H1 (cell line): ENCODE data around the gene KBTBD2. TPM values are rescaled to one million over a fixed set of nuclear protein-coding genes. Genes with fewer than 3 reads are reported as not detected.

Source experiments
- CTCF ChIA-PET: fragments of 300-600 bp; sonication (Branson Sonifier 250); formaldehyde crosslinking; loops from one replicate; lab custom pipeline; 2021; ENCODE audit not compliant: partially characterized antibody; lab: Charles Lee
- POLR2A ChIA-PET: fragments of 300-600 bp; sonication (Branson Sonifier 250); formaldehyde crosslinking; loops from one replicate; lab custom pipeline; 2021; ENCODE audit warnings: inconsistent platforms; ENCODE audit not compliant: partially characterized antibody; lab: Charles Lee
- DNase-seq, 2 experiments: peaks; one replicate each; pipeline versions ENCODE4 v3.0.0 to v3.0.0-alpha.2; 2010 to 2022; ENCODE audit warnings: low spot score in 2 of 2, low read depth in 1 of 2, mixed read lengths in 1 of 2
- FAIRE-seq: peaks from 2 replicates; lab custom pipeline; 2011; peaks lifted over from hg19 to GRCh38; lab: Jason Lieb, UNC
- H2AFZ ChIP-seq: 2 replicates; pipeline ENCODE4 v1.8.1; 2012; ENCODE audit warnings: low read length, inconsistent platforms
- H2AK5ac ChIP-seq: 2 replicates; pipeline ENCODE4 v1.6.1; 2013; ENCODE audit warnings: low read depth, low read length
- H2BK120ac ChIP-seq: replicated peaks from 2 replicates; pipeline ENCODE3; 2013; ENCODE audit warnings: low read depth, low read length, inconsistent platforms
- H2BK12ac ChIP-seq: 2 replicates; pipeline ENCODE4 v1.6.1; 2013; ENCODE audit warnings: low read depth, low read length
- H2BK15ac ChIP-seq: 2 replicates; pipeline ENCODE4 v1.6.1; 2013; ENCODE audit warnings: low read length
- H2BK20ac ChIP-seq: 2 replicates; pipeline ENCODE4 v1.6.1; 2013; ENCODE audit warnings: low read length
- H2BK5ac ChIP-seq: 2 replicates; pipeline ENCODE4 v1.6.1; 2013; ENCODE audit warnings: low read depth, low read length
- H3K14ac ChIP-seq: 2 replicates; pipeline ENCODE4 v1.6.1; 2013; ENCODE audit warnings: inconsistent platforms; ENCODE audit not compliant: insufficient read length
- H3K18ac ChIP-seq: 2 replicates; pipeline ENCODE4 v1.6.1; 2013; ENCODE audit warnings: low read length; ENCODE audit errors: extremely low read depth
- H3K23ac ChIP-seq: 2 replicates; pipeline ENCODE4 v1.6.1; 2013; ENCODE audit warnings: inconsistent platforms; ENCODE audit not compliant: insufficient read length
- H3K23me2 ChIP-seq: 2 replicates; pipeline ENCODE4 v1.6.1; 2013; ENCODE audit warnings: low read depth, low read length
- H3K27ac ChIP-seq: 2 replicates; pipeline ENCODE4 v1.6.1; 2011; ENCODE audit warnings: low read depth, low read length, inconsistent platforms
- H3K27me3 ChIP-seq, 4 experiments: replicated peaks in 1 of 4; 1 replicate in 1 of 4; 2 replicates in 3 of 4; pipeline versions ENCODE4 v1.6.1 to v1.8.1; 2011 to 2013; ENCODE audit warnings: low read length in 3 of 4, mild to moderate bottlenecking in 3 of 4, inconsistent platforms in 2 of 4, mixed read lengths in 2 of 4, moderate library complexity in 1 of 4; ENCODE audit not compliant: control insufficient read depth in 3 of 4, insufficient read depth in 3 of 4; ENCODE audit errors: extremely low read depth in 1 of 4
- H3K36me3 ChIP-seq, 4 experiments: 2 replicates each; pipeline versions ENCODE4 v1.6.1 to v1.8.1; 2011 to 2013; ENCODE audit warnings: mild to moderate bottlenecking in 4 of 4, low read length in 3 of 4, moderate library complexity in 2 of 4, control low read depth in 1 of 4, inconsistent platforms in 1 of 4; ENCODE audit not compliant: insufficient read depth in 4 of 4, control insufficient read depth in 2 of 4
- H3K4ac ChIP-seq: replicated peaks from 2 replicates; pipeline ENCODE3; 2013; ENCODE audit warnings: low read length, low read depth, mixed read lengths, inconsistent platforms; ENCODE audit not compliant: insufficient read length
- H3K4me1 ChIP-seq, 4 experiments: replicated peaks in 1 of 4; 1 replicate in 1 of 4; 2 replicates in 3 of 4; pipeline versions ENCODE4 v1.6.1 to v1.8.1; 2011 to 2013; ENCODE audit warnings: low read length in 3 of 4, inconsistent platforms in 2 of 4, mixed read lengths in 1 of 4; ENCODE audit not compliant: insufficient read depth in 4 of 4, control insufficient read depth in 3 of 4
- H3K4me2 ChIP-seq, 2 experiments: 2 replicates each; pipeline versions ENCODE4 v1.6.1 to v1.8.1; 2011 to 2013; ENCODE audit warnings: low read depth in 2 of 2, low read length in 2 of 2, control low read depth in 1 of 2, inconsistent platforms in 1 of 2, mild to moderate bottlenecking in 1 of 2; ENCODE audit not compliant: insufficient read depth in 1 of 2
- H3K4me3 ChIP-seq, 4 experiments: fragments of 200-600, 300-600 bp in 1 of 4; sonication (generic), shearing (Covaris generic), sonication (Bioruptor Twin) in 1 of 4; 2 replicates each; pipeline versions ENCODE4 v1.5.1 to v1.8.1; 2011 to 2016; ENCODE audit warnings: low read length in 4 of 4, low read depth in 3 of 4, control low read depth in 2 of 4, inconsistent platforms in 2 of 4, mild to moderate bottlenecking in 2 of 4, mixed read lengths in 1 of 4, moderate library complexity in 1 of 4; ENCODE audit not compliant: insufficient read depth in 2 of 4; ENCODE audit errors: extremely low read depth in 1 of 4
- H3K56ac ChIP-seq: replicated peaks from 2 replicates; pipeline ENCODE3; 2013; ENCODE audit warnings: low read depth, mild to moderate bottlenecking, mixed read lengths, low read length, inconsistent platforms; ENCODE audit not compliant: insufficient read length
- H3K79me1 ChIP-seq: 2 replicates; pipeline ENCODE4 v1.6.1; 2013; ENCODE audit warnings: low read depth, low read length, control low read depth
- H3K79me2 ChIP-seq, 2 experiments: 2 replicates each; pipeline versions ENCODE4 v1.6.1 to v1.8.1; 2012 to 2013; ENCODE audit warnings: low read length in 2 of 2, mild to moderate bottlenecking in 2 of 2, inconsistent platforms in 1 of 2; ENCODE audit not compliant: insufficient read depth in 2 of 2, control insufficient read depth in 1 of 2
- H3K9ac ChIP-seq, 4 experiments: replicated peaks in 1 of 4; 1 replicate in 1 of 4; 2 replicates in 3 of 4; pipeline versions ENCODE4 v1.6.1 to v1.8.1; 2011 to 2013; ENCODE audit warnings: low read depth in 3 of 4, low read length in 3 of 4, control low read depth in 2 of 4, mild to moderate bottlenecking in 2 of 4, moderate library complexity in 2 of 4, inconsistent platforms in 1 of 4; ENCODE audit errors: extremely low read depth in 1 of 4
- H3K9me3 ChIP-seq, 2 experiments: 2 replicates each; pipeline versions ENCODE4 v1.6.1 to v1.8.1; 2012 to 2013; ENCODE audit warnings: mild to moderate bottlenecking in 2 of 2, moderate library complexity in 2 of 2, control low read depth in 1 of 2, inconsistent platforms in 1 of 2, low read depth in 1 of 2, low read length in 1 of 2, mixed read lengths in 1 of 2; ENCODE audit not compliant: insufficient read depth in 2 of 2
- H4K20me1 ChIP-seq, 2 experiments: replicated peaks in 1 of 2; 2 replicates each; pipeline versions ENCODE3 to v1.8.1; 2011 to 2013; ENCODE audit warnings: inconsistent platforms in 2 of 2, low read length in 2 of 2, mild to moderate bottlenecking in 1 of 2; ENCODE audit not compliant: insufficient read depth in 2 of 2, control insufficient read depth in 1 of 2
- H4K5ac ChIP-seq: 2 replicates; pipeline ENCODE4 v1.6.1; 2013; ENCODE audit warnings: low read length, low read depth, mixed read lengths, inconsistent platforms; ENCODE audit not compliant: insufficient read length
- H4K8ac ChIP-seq: 2 replicates; pipeline ENCODE4 v1.8.0; 2013; ENCODE audit warnings: mild to moderate bottlenecking, moderate library complexity, low read length, inconsistent platforms; ENCODE audit not compliant: insufficient read depth; ENCODE audit errors: extremely low read depth
- H4K91ac ChIP-seq: replicated peaks from 2 replicates; pipeline ENCODE3; 2013; ENCODE audit warnings: low read length, mixed read lengths, inconsistent platforms; ENCODE audit not compliant: insufficient read length
- FOSL1 ChIP-seq: IDR thresholded peaks from 2 replicates; pipeline ENCODE4 v1.6.1; 2011; ENCODE audit warnings: mild to moderate bottlenecking, low read depth, low read length, moderate library complexity; ENCODE audit not compliant: insufficient read depth
- MAFK ChIP-seq: IDR thresholded peaks from 2 replicates; pipeline ENCODE4 v1.6.1; 2012; ENCODE audit warnings: low read depth, mild to moderate bottlenecking, improper control_type of control experiment, low read length
- PHF8 ChIP-seq: fragments of 200-600 bp; sonication (generic); conservative IDR thresholded peaks from 2 replicates; pipeline ENCODE4 v1.7.1; 2012; ENCODE audit warnings: low read depth, mild to moderate bottlenecking, inconsistent platforms, low read length, moderate library complexity
- POLR2AphosphoS5 ChIP-seq: IDR thresholded peaks from 2 replicates; pipeline ENCODE4 v1.6.1; 2011; ENCODE audit warnings: low read depth, low read length
- RXRA ChIP-seq: IDR thresholded peaks from 2 replicates; pipeline ENCODE4 v1.6.1; 2011; ENCODE audit warnings: low read depth, mild to moderate bottlenecking, low read length, moderate library complexity; ENCODE audit not compliant: insufficient read depth
- SIN3A ChIP-seq, 2 experiments: IDR thresholded peaks in 1 of 2; conservative IDR thresholded peaks in 1 of 2; 2 replicates each; pipeline ENCODE4 v1.6.1; 2011 to 2012; ENCODE audit warnings: low read length in 2 of 2, improper control_type of control experiment in 1 of 2, low read depth in 1 of 2, mild to moderate bottlenecking in 1 of 2
- SIRT6 ChIP-seq: IDR thresholded peaks from one replicate; pipeline ENCODE4 v1.7.1; 2012; ENCODE audit warnings: low read length, inconsistent platforms
- SUZ12 ChIP-seq: fragments of 200-600 bp; sonication (generic); IDR thresholded peaks from 2 replicates; pipeline ENCODE4 v1.6.1; 2012; ENCODE audit warnings: mild to moderate bottlenecking, inconsistent platforms, low read length, moderate library complexity, mixed read lengths
- WGBS, 2 experiments: shearing (Covaris generic) in 1 of 2; methylation state at CpG; one replicate each; pipeline versions ENCODE4 v1.1.6 to v1.1.7; 2013 to 2015; ENCODE audit warnings: low lambda C conversion rate in 2 of 2, mixed read lengths in 2 of 2, inconsistent platforms in 1 of 2, low coverage in 1 of 2, missing lambda C conversion rate in 1 of 2; ENCODE audit not compliant: insufficient replicate concordance in 2 of 2, insufficient coverage in 1 of 2, insufficient read length in 1 of 2; ENCODE audit errors: extremely low coverage in 1 of 2, missing lambda C conversion rate in 1 of 2; 5-methylcytosine and 5-hydroxymethylcytosine counted together
- polyA plus RNA-seq, 7 experiments: library from polyadenylated mRNA; depleted of rRNA in 3 of 7; stranded (reverse) in 5 of 7; unstranded in 2 of 7; fragments of >200 nt in 5 of 7; fragments of 200-250 nt in 2 of 7; gene quantifications; 1 replicate in 5 of 7; 2 replicates in 1 of 7; 4 replicates in 1 of 7; pipeline versions ENCODE4 v1.2.1 to v1.2.3, GENCODE V29; 2011 to 2013; ENCODE audit warnings: missing spikeins in 2 of 7, mixed read lengths in 2 of 7
- total RNA-seq: library from RNA; stranded (reverse); fragmentation: NEBNext Ultra II Directional; extraction: Animal tissue kit (Norgen Biotek cat#: 25700); gene quantifications from 2 replicates; pipeline ENCODE4 v1.2.1, GENCODE V29; 2021
- TF ChIP-seq, protein P1 (sequence below): IDR thresholded peaks from 2 replicates; pipeline ENCODE4 v1.6.1; 2011; ENCODE audit warnings: low read length, improper control_type of control experiment

KBTBD2 gene
- total and polyA plus RNA-seq, 2 of the 8 experiments (the other 6 are each of a cell fraction or from before 2014, with no cell fraction given) = 13.1 to 25.7 TPM

DNA sequence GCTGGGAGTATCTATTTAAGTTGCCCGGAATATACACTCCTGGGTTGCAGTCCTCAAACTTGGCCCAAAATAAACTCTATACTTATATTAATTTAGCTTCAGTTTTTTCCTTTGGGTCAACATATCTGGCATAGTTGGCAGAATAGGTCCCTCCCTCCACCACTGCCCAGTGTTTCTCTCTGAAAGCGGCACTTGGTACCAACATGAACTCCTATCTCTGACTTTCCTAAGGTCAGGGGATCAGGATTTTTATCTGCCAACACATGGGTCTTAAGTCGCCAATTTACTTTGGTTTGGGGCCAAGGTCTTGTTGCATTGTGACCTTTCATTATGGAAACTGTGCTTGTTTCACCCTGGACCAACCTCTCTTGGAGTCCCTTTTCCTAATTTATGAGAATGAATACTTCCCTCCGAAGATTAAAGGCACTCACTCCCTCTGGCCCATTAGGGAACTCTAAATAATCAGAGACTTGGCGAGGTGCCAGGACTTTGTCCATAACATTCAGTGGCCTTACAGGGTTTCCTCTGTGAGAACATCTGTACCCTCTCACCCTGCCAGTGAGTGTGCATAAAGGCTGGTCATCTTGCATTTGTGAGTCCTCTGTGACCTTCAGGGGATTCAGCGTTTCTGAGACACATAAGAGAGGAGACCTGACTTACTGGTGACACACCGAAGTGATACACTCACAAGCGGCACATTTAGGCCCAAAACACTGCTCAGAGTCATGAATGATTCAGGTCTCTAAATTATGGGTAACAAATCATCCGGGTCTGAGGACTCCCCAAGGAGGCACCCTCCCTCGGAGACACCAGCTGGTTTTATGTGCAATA, 46.0 kb upstream of the KBTBD2 start:
- 83% methylated on average over 10 of the region's 10 CpGs; no CpG with 5 or more reads in 1 of the 2 experiments for WGBS, 2 experiments
- Histone ChIP-seq H3K9ac (no peak overlapping the region), H4K91ac (no peak overlapping the region), H2BK20ac (no peak overlapping the region), H2BK120ac (no peak overlapping the region), H3K4me2 (no peak overlapping the region), H3K79me1 (no peaks in the 10 kb centered on the region), H4K8ac (no peak overlapping the region), H4K20me1 (peaks cover 4 to 21% of the 10 kb centered on the region in 2 experiments), H2AFZ (no peak overlapping the region), H3K23me2 (no peaks in the 10 kb centered on the region; the same call in 1 of the 2 replicates), H3K14ac (no peak overlapping the region), H3K56ac (no peak overlapping the region), H2BK5ac (no peak overlapping the region), H2AK5ac (no peak overlapping the region), H3K4me3 (no peak overlapping the region), H3K27me3 (peaks cover 39 to 78% (median 66%) of the 10 kb centered on the region in 4 experiments), H3K36me3 (no peaks in the 10 kb centered on the region; a peak in 1 of 8 replicates), H2BK12ac (no peak overlapping the region), H3K4me1 (peaks cover 0 to 8% (median 2%) of the 10 kb centered on the region in 4 experiments; a peak in 6 of 7 replicates), H2BK15ac (no peak overlapping the region), H4K5ac (no peak overlapping the region), H3K27ac (no peak overlapping the region), H3K23ac (no peak overlapping the region), H3K79me2 (no peaks in the 10 kb centered on the region), H3K4ac (no peak overlapping the region), H3K9me3 (peaks cover 0 to 2% of the 10 kb centered on the region in 2 experiments; a peak in 1 of 4 replicates), H3K18ac (no peak overlapping the region)
- TF ChIP-seq SUZ12 (0 out of 2 replicates have a peak, but pooled peaks have one; percentile 3), SIRT6 (no peak), POLR2AphosphoS5 (no peak), FOSL1 (no peak), PHF8 (no peak), RXRA (no peak), MAFK (no peak), SIN3A (conservative IDR thresholded peaks at IDR 0.05 in 1 of 2, IDR thresholded peaks at IDR 0.05 in 1 of 2; ENCODE audit: low read depth in 1 of 2, low read length in 2 of 2) (no peak)
- TF ChIP-seq, protein P1, sequence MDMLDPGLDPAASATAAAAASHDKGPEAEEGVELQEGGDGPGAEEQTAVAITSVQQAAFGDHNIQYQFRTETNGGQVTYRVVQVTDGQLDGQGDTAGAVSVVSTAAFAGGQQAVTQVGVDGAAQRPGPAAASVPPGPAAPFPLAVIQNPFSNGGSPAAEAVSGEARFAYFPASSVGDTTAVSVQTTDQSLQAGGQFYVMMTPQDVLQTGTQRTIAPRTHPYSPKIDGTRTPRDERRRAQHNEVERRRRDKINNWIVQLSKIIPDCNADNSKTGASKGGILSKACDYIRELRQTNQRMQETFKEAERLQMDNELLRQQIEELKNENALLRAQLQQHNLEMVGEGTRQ = no peak
- DNase-seq (no peak), FAIRE-seq (no peak)
- CTCF ChIA-PET = interaction anchor here (0.6 to 1.6 kb wide), 4 partner anchors 19 to 172 kb away, joined by 4 to 5 read pairs (median 4); partner anchors contain the start of genes FKBP9 and RP9
- POLR2A ChIA-PET = no interaction called here
